IPS DF 6.9 (cell line): ENCODE data around the gene ALDOB.

Experiments used
- DNase-seq: peaks from one replicate; pipeline ENCODE4 v3.0.0-alpha.2; 2013; ENCODE audit warnings: low read depth, low spot score
- H3K27ac ChIP-seq: one replicate; pipeline ENCODE4 v1.5.1; 2013; ENCODE audit warnings: low read length, control low read depth
- H3K27me3 ChIP-seq: 2 replicates; pipeline ENCODE4 v1.6.1; 2013; ENCODE audit warnings: mild to moderate bottlenecking, low read length; ENCODE audit not compliant: control insufficient read depth, insufficient read depth
- H3K36me3 ChIP-seq: 2 replicates; pipeline ENCODE4 v1.6.1; 2013; ENCODE audit warnings: low read length; ENCODE audit not compliant: control insufficient read depth, insufficient read depth
- H3K4me1 ChIP-seq: 2 replicates; pipeline ENCODE4 v1.6.1; 2013; ENCODE audit warnings: low read length; ENCODE audit not compliant: control insufficient read depth, insufficient read depth
- H3K4me3 ChIP-seq: 2 replicates; pipeline ENCODE4 v1.5.1; 2013; ENCODE audit warnings: mild to moderate bottlenecking, low read length
- H3K9me3 ChIP-seq: 2 replicates; pipeline ENCODE4 v1.6.1; 2013; ENCODE audit warnings: low read length, inconsistent platforms; ENCODE audit not compliant: control insufficient read depth, insufficient read depth
- WGBS: extraction: QIAGEN DNeasy Blood & Tissue Kit; methylation state at CpG from one replicate; pipeline ENCODE4 v1.1.7; 2013; ENCODE audit warnings: mixed read lengths, missing lambda C conversion rate; ENCODE audit not compliant: insufficient read length, insufficient coverage; 5-methylcytosine and 5-hydroxymethylcytosine counted together

Gene ALDOB

DNA sequence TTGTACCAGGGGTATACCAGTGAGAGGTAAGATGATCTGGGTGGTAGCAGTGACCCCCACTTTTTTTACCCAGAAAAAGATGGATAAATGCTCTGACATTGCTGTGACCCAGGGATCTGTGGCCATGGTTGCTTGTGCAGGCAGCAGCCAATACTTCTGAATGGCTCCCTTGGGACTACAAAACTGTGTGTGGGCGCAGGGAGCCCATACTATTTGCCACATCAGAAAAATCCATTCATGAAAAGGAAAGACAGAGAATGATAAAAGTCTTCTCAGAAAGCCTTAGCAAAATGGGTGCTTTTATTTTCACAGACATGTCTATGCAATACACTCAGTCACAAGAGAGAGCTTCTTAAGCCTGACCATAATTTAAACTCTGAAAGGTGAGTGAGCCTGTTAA, 37.3 kb upstream of the ALDOB start:
- Histone ChIP-seq H3K27ac (no peak overlapping the region), H3K9me3 (no peaks in the 10 kb centered on the region), H3K4me3 (no peak overlapping the region), H3K4me1 (no peaks in the 10 kb centered on the region), H3K27me3 (no peaks in the 10 kb centered on the region), H3K36me3 (peaks cover 8% of the 10 kb centered on the region)
- WGBS: no CpG with 5 or more reads among the region's 1 CpG
- DNase-seq: no peak

DNA sequence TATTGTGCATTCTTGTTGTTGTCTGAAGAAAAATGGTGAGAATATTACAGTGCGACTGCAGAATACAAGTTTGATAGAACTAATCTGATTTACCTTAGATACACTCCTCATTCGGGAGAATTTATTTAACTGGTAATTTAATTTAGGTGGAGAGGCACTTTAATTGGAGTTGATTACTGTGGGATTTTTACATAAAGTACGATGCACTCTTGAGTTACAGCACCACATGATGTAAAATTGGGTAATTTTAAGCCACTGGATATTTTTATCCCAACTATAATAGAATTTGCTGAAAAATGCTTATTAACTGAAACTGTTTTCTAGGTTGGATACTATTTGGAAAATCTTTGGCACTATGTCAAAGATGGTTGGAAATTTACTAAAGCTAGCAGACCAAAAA, 35.4 kb upstream of the ALDOB start:
- Histone ChIP-seq H3K27ac (no peak overlapping the region), H3K4me1 (no peaks in the 10 kb centered on the region), H3K36me3 (peaks cover 4% of the 10 kb centered on the region; the same call in 1 of the 2 replicates), H3K27me3 (no peaks in the 10 kb centered on the region), H3K4me3 (no peak overlapping the region), H3K9me3 (no peaks in the 10 kb centered on the region)
- DNase-seq: no peak
- WGBS: no CpG with 5 or more reads among the region's 3 CpGs

DNA sequence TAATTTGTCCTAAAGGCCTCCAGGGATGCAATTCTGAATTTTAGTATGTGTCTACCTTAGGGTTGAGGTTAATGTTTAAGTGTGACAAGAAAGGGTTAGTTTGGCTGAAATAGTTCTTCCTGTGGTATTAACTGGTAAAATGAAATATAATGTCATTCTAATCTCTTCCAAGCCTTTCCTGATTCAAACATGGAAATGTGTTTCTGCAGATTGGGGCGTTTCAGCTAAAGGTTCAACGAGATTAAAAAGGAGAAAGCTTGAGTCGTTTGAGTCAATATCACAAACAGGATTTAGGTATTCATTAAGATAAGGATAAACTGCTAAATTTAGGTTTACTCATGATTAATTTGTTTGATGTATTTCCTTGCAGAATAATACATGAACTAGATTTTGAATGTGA, 34.4 kb upstream of the ALDOB start:
- Histone ChIP-seq H3K4me3 (no peak overlapping the region), H3K36me3 (no peaks in the 10 kb centered on the region), H3K27ac (no peak overlapping the region), H3K4me1 (no peaks in the 10 kb centered on the region), H3K9me3 (no peaks in the 10 kb centered on the region), H3K27me3 (no peaks in the 10 kb centered on the region)
- DNase-seq: no peak
- no CpG with 5 or more reads among the region's 3 CpGs for WGBS

DNA sequence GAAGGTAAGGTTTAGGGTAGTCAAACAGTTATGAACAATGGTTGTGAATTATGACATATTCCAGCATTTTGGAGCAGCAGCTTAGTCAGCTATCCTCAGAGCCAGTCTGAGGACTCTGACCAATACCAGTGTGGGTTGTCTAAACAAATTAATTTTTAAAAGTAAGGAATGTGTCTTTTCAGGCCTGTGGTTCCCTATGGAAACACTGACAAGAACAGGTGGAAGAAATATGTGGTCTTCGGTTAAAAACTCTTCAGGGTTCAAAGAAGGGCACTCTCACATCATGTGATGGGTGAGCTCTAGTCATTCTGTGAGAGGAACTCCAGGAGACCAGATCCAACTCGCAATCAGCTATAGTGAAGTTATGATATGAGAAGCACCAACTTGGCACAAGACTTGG, 33.5 kb upstream of the ALDOB start:
- H3K27ac ChIP-seq: no peak overlapping the region
- DNase-seq: no peak
- H3K27me3 ChIP-seq: no peaks in the 10 kb centered on the region
- H3K4me1 ChIP-seq: no peaks in the 10 kb centered on the region
- H3K9me3 ChIP-seq: no peaks in the 10 kb centered on the region
- H3K4me3 ChIP-seq: no peak overlapping the region
- no peaks in the 10 kb centered on the region for H3K36me3 ChIP-seq
- no CpG with 5 or more reads among the region's 2 CpGs for WGBS

DNA sequence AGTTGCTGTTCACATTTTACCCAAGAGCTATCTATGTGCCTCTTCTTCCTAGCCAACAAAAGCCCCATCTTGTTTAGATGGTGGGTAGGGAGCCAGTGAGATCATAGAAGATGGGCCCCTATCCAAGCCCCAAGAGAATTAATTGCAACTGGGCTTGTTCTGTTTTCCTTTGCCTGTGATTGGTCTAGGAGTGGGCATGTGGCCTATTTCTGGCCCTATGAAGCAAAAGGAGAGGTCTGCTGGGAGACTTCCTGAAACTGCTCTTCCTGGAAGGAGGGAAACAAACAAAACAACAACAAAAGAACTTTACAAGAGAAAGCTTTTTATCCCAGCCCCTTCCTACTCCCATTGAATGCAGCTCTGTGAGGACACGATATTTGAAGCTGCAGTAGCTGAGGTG, 32.5 kb upstream of the ALDOB start:
- Histone ChIP-seq H3K27me3 (no peaks in the 10 kb centered on the region), H3K9me3 (no peaks in the 10 kb centered on the region), H3K27ac (no peak overlapping the region), H3K36me3 (no peaks in the 10 kb centered on the region), H3K4me3 (no peak overlapping the region), H3K4me1 (no peaks in the 10 kb centered on the region)
- no peak for DNase-seq
- no CpG with 5 or more reads among the region's 1 CpG for WGBS

DNA sequence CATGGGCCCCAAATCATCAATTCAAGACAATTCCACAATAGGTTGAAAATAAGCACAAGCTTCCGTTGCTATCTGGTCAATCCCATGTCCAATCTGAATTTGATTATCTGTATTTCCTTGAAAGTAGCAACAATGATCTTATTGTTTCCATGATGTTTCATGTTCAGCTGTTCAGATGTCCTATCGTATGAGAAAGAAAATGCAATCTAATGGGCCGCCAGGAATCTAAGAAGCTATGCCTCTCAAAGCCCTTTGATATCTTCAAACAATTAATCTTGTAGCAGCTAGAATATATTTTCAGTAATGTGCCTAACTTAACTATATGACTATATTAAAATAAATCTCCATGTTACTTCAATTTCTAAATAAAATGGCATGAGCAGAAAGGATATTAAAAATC, 32.1 kb upstream of the ALDOB start:
- no peak overlapping the region for H3K27ac ChIP-seq
- no CpG with 5 or more reads among the region's 3 CpGs for WGBS
- no peak overlapping the region for H3K4me3 ChIP-seq
- no peak for DNase-seq
- no peaks in the 10 kb centered on the region for H3K36me3 ChIP-seq
- no peaks in the 10 kb centered on the region for H3K4me1 ChIP-seq
- H3K27me3 ChIP-seq: no peaks in the 10 kb centered on the region
- no peaks in the 10 kb centered on the region for H3K9me3 ChIP-seq

DNA sequence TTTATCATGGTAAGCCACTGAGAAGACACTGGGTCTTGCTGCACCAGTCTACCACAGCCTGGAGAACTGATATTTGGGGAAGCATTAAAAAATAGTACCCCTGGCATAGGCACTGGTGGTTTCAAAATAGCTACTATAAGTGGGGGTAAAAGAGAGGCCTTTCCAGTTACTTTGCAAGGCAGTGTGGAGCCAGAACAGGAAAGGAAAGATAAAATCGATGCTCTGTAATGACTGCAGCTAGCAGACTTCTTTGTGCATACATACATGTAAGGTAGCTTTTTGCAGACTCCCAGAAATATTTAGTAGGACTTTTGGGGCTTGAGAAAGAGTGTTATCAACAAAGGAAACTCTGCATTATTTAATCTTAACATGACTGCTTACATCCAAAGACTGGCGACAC, 31.3 kb upstream of the ALDOB start:
- H3K27ac ChIP-seq: no peak overlapping the region
- H3K4me3 ChIP-seq: no peak overlapping the region
- no peaks in the 10 kb centered on the region for H3K9me3 ChIP-seq
- DNase-seq: no peak
- no peaks in the 10 kb centered on the region for H3K36me3 ChIP-seq
- no CpG with 5 or more reads among the region's 2 CpGs for WGBS
- H3K27me3 ChIP-seq: no peaks in the 10 kb centered on the region
- no peaks in the 10 kb centered on the region for H3K4me1 ChIP-seq

DNA sequence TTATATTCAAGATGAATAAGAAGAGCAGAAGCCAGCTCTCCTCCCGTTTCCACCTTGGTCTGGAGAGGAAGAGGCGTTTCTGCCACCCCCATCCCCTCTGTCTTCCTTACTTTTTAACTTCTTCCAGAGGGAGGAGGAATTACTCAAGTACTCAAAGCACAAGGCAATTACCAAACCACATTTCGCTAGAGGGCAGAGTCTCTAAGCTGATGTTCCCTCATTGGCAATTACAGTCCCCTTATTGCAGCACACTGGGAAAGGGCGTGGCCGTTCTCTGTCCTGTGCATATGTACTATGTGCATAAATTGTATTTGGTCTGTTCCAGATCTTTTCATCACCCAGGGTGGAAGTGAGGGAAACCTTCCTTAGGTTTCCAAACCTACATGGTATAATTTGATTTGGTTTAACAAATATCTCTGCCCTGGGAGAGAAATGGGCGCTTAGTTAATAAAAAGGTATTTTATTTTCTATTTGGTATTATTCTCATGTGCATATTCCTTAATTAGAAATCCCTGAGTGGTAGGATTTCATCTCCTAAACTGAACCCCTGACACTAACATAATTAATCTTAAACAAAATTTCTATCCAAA, 29.8 kb upstream of the ALDOB start:
- no peak for DNase-seq
- Histone ChIP-seq H3K9me3 (no peaks in the 10 kb centered on the region), H3K4me1 (no peaks in the 10 kb centered on the region), H3K4me3 (no peak overlapping the region), H3K27ac (no peak overlapping the region), H3K27me3 (no peaks in the 10 kb centered on the region), H3K36me3 (no peaks in the 10 kb centered on the region)
- no CpG with 5 or more reads among the region's 6 CpGs for WGBS

DNA sequence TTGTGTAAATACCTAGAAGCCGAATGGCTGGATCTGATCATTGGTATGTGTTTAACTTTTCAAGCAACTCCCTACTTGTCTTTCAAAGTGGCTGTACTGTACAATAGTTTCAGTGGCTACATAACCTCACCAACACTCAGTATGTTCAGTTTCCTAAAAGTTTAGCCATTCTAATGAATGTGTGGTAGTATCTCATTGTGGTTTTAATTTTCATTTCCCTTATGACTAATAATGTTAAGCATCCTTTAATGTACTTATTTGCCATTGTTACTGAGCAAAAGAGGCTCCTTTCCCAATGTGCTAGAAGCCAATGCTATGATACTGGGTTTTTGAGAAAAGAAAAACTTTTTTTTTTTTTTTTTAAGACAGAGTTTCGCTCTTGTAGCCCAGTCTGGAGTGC, 27.8 kb upstream of the ALDOB start:
- Histone ChIP-seq H3K9me3 (no peaks in the 10 kb centered on the region), H3K27me3 (no peaks in the 10 kb centered on the region), H3K36me3 (no peaks in the 10 kb centered on the region), H3K27ac (no peak overlapping the region), H3K4me3 (no peak overlapping the region), H3K4me1 (no peaks in the 10 kb centered on the region)
- WGBS: no CpG with 5 or more reads among the region's 2 CpGs
- DNase-seq: no peak

DNA sequence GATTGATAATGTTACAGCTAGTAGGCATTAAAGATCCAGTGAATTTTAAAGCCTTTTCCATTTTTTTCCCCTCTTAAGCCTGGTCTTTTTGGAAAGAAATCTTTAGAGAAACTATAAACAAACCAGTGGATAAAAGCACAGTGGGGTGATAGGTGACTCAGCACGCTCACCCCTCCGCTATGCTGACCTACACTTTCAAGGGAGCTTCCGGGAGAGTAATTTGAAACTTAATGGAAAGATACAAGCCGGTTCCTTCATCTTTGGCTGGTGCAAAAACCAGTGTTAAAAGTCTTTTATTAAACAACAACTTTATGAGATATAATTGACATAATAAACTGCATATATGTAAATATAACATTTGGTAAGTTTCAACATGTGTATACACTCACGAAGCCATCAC, 27.0 kb upstream of the ALDOB start:
- no peaks in the 10 kb centered on the region for H3K27me3 ChIP-seq
- H3K9me3 ChIP-seq: no peaks in the 10 kb centered on the region
- no peak overlapping the region for H3K27ac ChIP-seq
- no peak for DNase-seq
- no peaks in the 10 kb centered on the region for H3K36me3 ChIP-seq
- no CpG with 5 or more reads among the region's 5 CpGs for WGBS
- H3K4me1 ChIP-seq: no peaks in the 10 kb centered on the region
- H3K4me3 ChIP-seq: no peak overlapping the region

DNA sequence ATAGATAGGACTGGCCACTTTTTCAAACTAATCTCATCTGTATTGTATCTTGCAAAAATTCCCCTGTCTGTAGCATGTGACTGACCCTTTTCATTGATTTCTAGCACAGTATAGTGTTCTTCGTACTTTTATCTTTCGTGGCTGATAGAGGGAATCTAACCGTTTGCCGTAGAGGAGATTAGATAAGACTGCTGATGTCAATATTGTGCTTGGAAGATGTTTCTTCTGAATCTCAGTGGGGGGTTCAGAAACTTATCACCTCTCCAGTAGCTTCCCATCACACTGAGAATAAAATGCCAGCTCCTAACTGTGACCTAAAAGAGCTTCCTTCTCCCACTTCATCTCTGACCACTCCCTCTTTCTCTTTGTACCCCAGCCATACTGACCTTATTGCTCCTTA, 25.4 kb upstream of the ALDOB start:
- Histone ChIP-seq H3K4me1 (no peaks in the 10 kb centered on the region), H3K27ac (no peak overlapping the region), H3K4me3 (no peak overlapping the region), H3K27me3 (no peaks in the 10 kb centered on the region), H3K36me3 (no peaks in the 10 kb centered on the region), H3K9me3 (no peaks in the 10 kb centered on the region)
- DNase-seq: no peak
- WGBS: no CpG with 5 or more reads among the region's 4 CpGs
